Panc1 (cell line): ENCODE data around the gene PPP3CB. TPM values are rescaled to one million over a fixed set of nuclear protein-coding genes. Genes with fewer than 3 reads are reported as not detected.

Source experiments
- ATAC-seq: fragments of 200-7000 bp; cut with Tn5 transposase; 2 replicates; pipeline ENCODE4 v1.9.1; 2020; ENCODE audit warnings: mild to moderate bottlenecking, moderate library complexity
- BruUV-seq: library from RNA; stranded (reverse); fragments of 400-500 nt; replicated peaks from 2 replicates; lab custom pipeline; 2021; lab: Mats Ljungman, UMichigan
- CTCF ChIA-PET: fragments of 300-600 bp; sonication (Branson Sonifier 250); formaldehyde crosslinking; loops from one replicate; lab custom pipeline; 2022; ENCODE audit warnings: antibody characterized with exemption; lab: Charles Lee
- POLR2A ChIA-PET: fragments of 300-600 bp; sonication (Branson Sonifier 250); formaldehyde crosslinking; loops from one replicate; lab custom pipeline; 2022; ENCODE audit warnings: antibody characterized with exemption; lab: Charles Lee
- DNase-seq: peaks from one replicate; pipeline ENCODE4 v3.0.0-alpha.2; 2010; ENCODE audit warnings: low read depth, low spot score
- H3K27ac ChIP-seq: 2 replicates; pipeline ENCODE4 v1.5.1; 2011; ENCODE audit warnings: mild to moderate bottlenecking, low read length, inconsistent platforms
- H3K27me3 ChIP-seq: fragments of 200-500 bp; sonication (Bioruptor generic); 2 replicates; pipeline ENCODE4 v1.6.0; 2014; ENCODE audit warnings: low read length, inconsistent platforms; ENCODE audit not compliant: control insufficient read depth, insufficient read depth
- H3K36me3 ChIP-seq: fragments of 200-500 bp; sonication (Bioruptor generic); 2 replicates; pipeline ENCODE4 v1.5.1; 2014; ENCODE audit warnings: inconsistent platforms, mild to moderate bottlenecking, low read length, moderate library complexity; ENCODE audit not compliant: control insufficient read depth, insufficient read depth
- H3K4me1 ChIP-seq: 2 replicates; pipeline ENCODE4 v1.5.1; 2011; ENCODE audit warnings: inconsistent platforms, mild to moderate bottlenecking, low read length, moderate library complexity; ENCODE audit not compliant: control insufficient read depth, insufficient read depth
- H3K4me3 ChIP-seq, 2 experiments: 2 replicates each; pipeline ENCODE4 v1.5.1; 2011 to 2012; ENCODE audit warnings: low read depth in 2 of 2, low read length in 2 of 2, mild to moderate bottlenecking in 2 of 2, inconsistent platforms in 1 of 2, moderate library complexity in 1 of 2
- H3K9me3 ChIP-seq: fragments of 200-500 bp; sonication (Bioruptor generic); 2 replicates; pipeline ENCODE4 v1.5.1; 2014; ENCODE audit warnings: low read depth, mild to moderate bottlenecking, inconsistent platforms, low read length, moderate library complexity; ENCODE audit not compliant: control insufficient read depth, insufficient read depth
- POLR2AphosphoS5 ChIP-seq: IDR thresholded peaks from 2 replicates; pipeline ENCODE4 v1.6.1; 2012; ENCODE audit warnings: mild to moderate bottlenecking, low read depth, low read length, moderate library complexity
- SIN3A ChIP-seq: IDR thresholded peaks from 2 replicates; pipeline ENCODE4 v1.6.1; 2012; ENCODE audit warnings: low read depth, mild to moderate bottlenecking, low read length, moderate library complexity, borderline replicate concordance; ENCODE audit not compliant: insufficient read depth
- TCF7L2 ChIP-seq: IDR thresholded peaks from 2 replicates; pipeline ENCODE4 v1.6.1; 2011; ENCODE audit warnings: mild to moderate bottlenecking, low read depth, low read length, inconsistent platforms
- in situ Hi-C: cut with HindIII; loops from 2 replicates; pipeline ENCODE4 v1.10.0; 2016; ENCODE audit warnings: low sequenced_read_pairs, low pct_unique_long_range_greater_than_20kb
- intact Hi-C: fragments of 100-400 bp; cut with micrococcal nuclease; formaldehyde crosslinking; loops from one replicate; pipeline ENCODE4 v1.10.0; 2022; ENCODE audit not compliant: unreplicated experiment
- total RNA-seq: library from RNA; stranded (reverse); gene quantifications from one replicate; pipeline ENCODE4 v1.2.1, GENCODE V29; 2021; ENCODE audit not compliant: unreplicated experiment
- TF ChIP-seq, protein P1 (sequence below): fragments of 450-650 bp; IDR thresholded peaks from 2 replicates; pipeline ENCODE4 v1.5.1; 2017; ENCODE audit warnings: mild to moderate bottlenecking
- TF ChIP-seq, protein P2 (sequence below), 2 experiments: IDR thresholded peaks; 2 replicates each; pipeline ENCODE4 v1.6.1; 2011 to 2012; ENCODE audit warnings: low read depth in 2 of 2, control low read depth in 1 of 2, low read length in 1 of 2, mild to moderate bottlenecking in 1 of 2, moderate library complexity in 1 of 2; ENCODE audit not compliant: insufficient read depth in 1 of 2

Gene PPP3CB
- total RNA-seq, 1 experiment from 2014 or later = 34.8 TPM

DNA sequence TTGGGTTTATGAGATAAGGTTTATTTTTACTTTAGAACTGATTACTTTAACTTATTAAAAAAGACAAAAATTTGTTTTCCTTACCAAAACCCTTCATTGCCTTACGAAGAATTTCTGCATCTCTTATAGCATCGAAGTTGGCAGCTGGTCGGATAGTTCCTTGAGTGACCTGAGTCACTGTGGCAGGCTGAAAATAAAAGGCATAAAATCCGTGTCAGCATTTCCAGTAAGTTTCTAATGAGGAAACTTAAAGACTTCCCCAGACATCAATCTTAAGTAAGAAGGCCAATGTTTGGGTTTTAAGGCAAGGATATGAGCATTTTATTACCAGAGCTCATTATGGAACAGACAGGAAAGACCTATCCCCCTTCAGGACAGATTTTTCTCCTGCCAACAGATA, 107.6 kb downstream of the PPP3CB start:
- H3K27ac ChIP-seq = no peak overlapping the region
- peaks cover 20% of the 10 kb centered on the region; the same call in 1 of the 2 replicates for H3K36me3 ChIP-seq
- ATAC-seq = no peak
- in situ Hi-C loops (no loop called here), intact Hi-C loops (no loop called here)
- no peaks in the 10 kb centered on the region for H3K27me3 ChIP-seq
- no peak for DNase-seq
- H3K9me3 ChIP-seq = no peaks in the 10 kb centered on the region
- ChIA-PET POLR2A (no interaction called here), CTCF (no interaction called here)
- H3K4me1 ChIP-seq = no peaks in the 10 kb centered on the region
- no TSS peak for BruUV-seq
- no peak overlapping the region for H3K4me3 ChIP-seq
- TF ChIP-seq, protein P1, sequence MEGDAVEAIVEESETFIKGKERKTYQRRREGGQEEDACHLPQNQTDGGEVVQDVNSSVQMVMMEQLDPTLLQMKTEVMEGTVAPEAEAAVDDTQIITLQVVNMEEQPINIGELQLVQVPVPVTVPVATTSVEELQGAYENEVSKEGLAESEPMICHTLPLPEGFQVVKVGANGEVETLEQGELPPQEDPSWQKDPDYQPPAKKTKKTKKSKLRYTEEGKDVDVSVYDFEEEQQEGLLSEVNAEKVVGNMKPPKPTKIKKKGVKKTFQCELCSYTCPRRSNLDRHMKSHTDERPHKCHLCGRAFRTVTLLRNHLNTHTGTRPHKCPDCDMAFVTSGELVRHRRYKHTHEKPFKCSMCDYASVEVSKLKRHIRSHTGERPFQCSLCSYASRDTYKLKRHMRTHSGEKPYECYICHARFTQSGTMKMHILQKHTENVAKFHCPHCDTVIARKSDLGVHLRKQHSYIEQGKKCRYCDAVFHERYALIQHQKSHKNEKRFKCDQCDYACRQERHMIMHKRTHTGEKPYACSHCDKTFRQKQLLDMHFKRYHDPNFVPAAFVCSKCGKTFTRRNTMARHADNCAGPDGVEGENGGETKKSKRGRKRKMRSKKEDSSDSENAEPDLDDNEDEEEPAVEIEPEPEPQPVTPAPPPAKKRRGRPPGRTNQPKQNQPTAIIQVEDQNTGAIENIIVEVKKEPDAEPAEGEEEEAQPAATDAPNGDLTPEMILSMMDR = no peak
- TF ChIP-seq POLR2AphosphoS5 = no peak

DNA sequence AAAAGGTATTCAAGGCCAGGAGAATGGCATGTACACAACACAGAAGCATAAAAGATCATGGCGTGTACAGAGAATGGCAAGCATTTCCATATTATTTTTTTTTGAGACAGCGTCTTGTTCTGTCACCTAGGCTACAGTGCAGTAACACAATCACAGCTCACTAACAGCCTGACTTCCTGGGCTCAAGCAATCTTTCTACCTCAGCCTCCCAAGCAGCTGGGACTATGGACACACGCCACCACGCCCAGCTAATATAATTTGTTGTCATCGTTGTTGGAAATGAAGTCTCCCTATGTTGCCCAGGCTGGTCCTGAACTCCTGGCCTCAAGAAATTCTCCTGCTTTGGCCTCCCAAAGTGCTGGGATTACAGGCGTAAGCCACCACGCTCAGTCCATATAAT, 109.2 kb downstream of the PPP3CB start:
- TF ChIP-seq POLR2AphosphoS5 (no peak), TCF7L2 (no peak), SIN3A (no peak)
- TF ChIP-seq, protein P2, sequence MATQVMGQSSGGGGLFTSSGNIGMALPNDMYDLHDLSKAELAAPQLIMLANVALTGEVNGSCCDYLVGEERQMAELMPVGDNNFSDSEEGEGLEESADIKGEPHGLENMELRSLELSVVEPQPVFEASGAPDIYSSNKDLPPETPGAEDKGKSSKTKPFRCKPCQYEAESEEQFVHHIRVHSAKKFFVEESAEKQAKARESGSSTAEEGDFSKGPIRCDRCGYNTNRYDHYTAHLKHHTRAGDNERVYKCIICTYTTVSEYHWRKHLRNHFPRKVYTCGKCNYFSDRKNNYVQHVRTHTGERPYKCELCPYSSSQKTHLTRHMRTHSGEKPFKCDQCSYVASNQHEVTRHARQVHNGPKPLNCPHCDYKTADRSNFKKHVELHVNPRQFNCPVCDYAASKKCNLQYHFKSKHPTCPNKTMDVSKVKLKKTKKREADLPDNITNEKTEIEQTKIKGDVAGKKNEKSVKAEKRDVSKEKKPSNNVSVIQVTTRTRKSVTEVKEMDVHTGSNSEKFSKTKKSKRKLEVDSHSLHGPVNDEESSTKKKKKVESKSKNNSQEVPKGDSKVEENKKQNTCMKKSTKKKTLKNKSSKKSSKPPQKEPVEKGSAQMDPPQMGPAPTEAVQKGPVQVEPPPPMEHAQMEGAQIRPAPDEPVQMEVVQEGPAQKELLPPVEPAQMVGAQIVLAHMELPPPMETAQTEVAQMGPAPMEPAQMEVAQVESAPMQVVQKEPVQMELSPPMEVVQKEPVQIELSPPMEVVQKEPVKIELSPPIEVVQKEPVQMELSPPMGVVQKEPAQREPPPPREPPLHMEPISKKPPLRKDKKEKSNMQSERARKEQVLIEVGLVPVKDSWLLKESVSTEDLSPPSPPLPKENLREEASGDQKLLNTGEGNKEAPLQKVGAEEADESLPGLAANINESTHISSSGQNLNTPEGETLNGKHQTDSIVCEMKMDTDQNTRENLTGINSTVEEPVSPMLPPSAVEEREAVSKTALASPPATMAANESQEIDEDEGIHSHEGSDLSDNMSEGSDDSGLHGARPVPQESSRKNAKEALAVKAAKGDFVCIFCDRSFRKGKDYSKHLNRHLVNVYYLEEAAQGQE (IDR thresholded peaks at IDR 0.05; ENCODE audit: insufficient read depth in 1 of 2, low read depth in 2 of 2, low read length in 1 of 2) = no peak
- TF ChIP-seq, protein P1 = no peak
- CTCF ChIA-PET = no interaction called here
- ATAC-seq (no peak), DNase-seq (no peak)
- no peak overlapping the region for H3K27ac ChIP-seq
- POLR2A ChIA-PET = no interaction called here
- peaks cover 28% of the 10 kb centered on the region for H3K36me3 ChIP-seq
- intact Hi-C loops (no loop called here), in situ Hi-C loops (no loop called here)
- no peak overlapping the region for H3K4me3 ChIP-seq
- no peaks in the 10 kb centered on the region for H3K27me3 ChIP-seq
- BruUV-seq = no TSS peak
- no peaks in the 10 kb centered on the region for H3K4me1 ChIP-seq
- no peaks in the 10 kb centered on the region for H3K9me3 ChIP-seq

Other genes starting within 250 kb of the PPP3CB start
- gene DNAJC9, start 248.8 kb downstream of the PPP3CB start, total RNA-seq = 63.5 TPM
- gene MRPS16, start 243.4 kb downstream of the PPP3CB start, total RNA-seq = 199 TPM
- 0.10 TPM for gene CFAP70, start 137.2 kb downstream of the PPP3CB start, total RNA-seq
- 165 TPM for gene ANXA7, start 82.0 kb downstream of the PPP3CB start, total RNA-seq
- gene MSS51, start 62.5 kb downstream of the PPP3CB start, total RNA-seq = 2.3 TPM
- gene USP54, start 95.3 kb upstream of the PPP3CB start, total RNA-seq = 32.8 TPM
- gene MYOZ1, start 145.4 kb upstream of the PPP3CB start, total RNA-seq = not detected
- not detected for gene SYNPO2L, start 160.0 kb upstream of the PPP3CB start, total RNA-seq
- 6.6 TPM for gene AGAP5, start 202.1 kb upstream of the PPP3CB start, total RNA-seq
- gene SEC24C, start 248.3 kb upstream of the PPP3CB start, total RNA-seq = 113 TPM